Activated CD4-positive, alpha-beta T cell treated with anti-CD3 and anti-CD28 coated beads, Interleukin-10, Interleukin-2, amounts not matched to agents 100 ng/mL and 50 ng/mL, durations not matched to agents 16 hours and 8 hours (primary cell): ENCODE data around the gene FSTL4.
A peak's percentile ranks its signal among the peaks of the same experiment; 100 is the strongest.

Experiments used
- DNase-seq: peaks from one replicate; pipeline ENCODE4 v3.0.0-alpha.2; 2020

FSTL4 gene

GRCh38 chr5:133276171-133276570 lies 336.2 kb downstream of the FSTL4 start:
- DNase-seq, result no peak

GRCh38 chr5:133275631-133276030 lies 336.7 kb downstream of the FSTL4 start:
- DNase-seq, result no peak

- no peak for DNase-seq
Measured at GRCh38 chr5:133274597-133274935, 337.8 kb downstream of the FSTL4 start.

GRCh38 chr5:133273661-133274596 lies 338.4 kb downstream of the FSTL4 start:
- DNase-seq, result no peak

GRCh38 chr5:133272345-133272744 lies 340.0 kb downstream of the FSTL4 start:
- DNase-seq, result no peak

GRCh38 chr5:133271606-133272005 lies 340.7 kb downstream of the FSTL4 start:
- no peak for DNase-seq

GRCh38 chr5:133269691-133270090 lies 342.6 kb downstream of the FSTL4 start:
- no peak for DNase-seq

- DNase-seq, result no peak
Measured at GRCh38 chr5:133267601-133268000, 344.7 kb downstream of the FSTL4 start.

- no peak for DNase-seq
Measured at GRCh38 chr5:133266966-133267365, 345.4 kb downstream of the FSTL4 start.

- no peak for DNase-seq
Measured at GRCh38 chr5:133266527-133266878, 345.8 kb downstream of the FSTL4 start.

- DNase-seq, result no peak
Measured at GRCh38 chr5:133265720-133266526, 346.4 kb downstream of the FSTL4 start.

- DNase-seq, result no peak
Measured at GRCh38 chr5:133265257-133265656, 347.1 kb downstream of the FSTL4 start.

- DNase-seq, result no peak
Measured at GRCh38 chr5:133262690-133263089, 349.7 kb downstream of the FSTL4 start.

GRCh38 chr5:133261993-133262392 lies 350.3 kb downstream of the FSTL4 start:
- DNase-seq, result no peak

- no peak for DNase-seq
Measured at GRCh38 chr5:133260715-133261114, 351.6 kb downstream of the FSTL4 start.

GRCh38 chr5:133259199-133259997 lies 352.9 kb downstream of the FSTL4 start:
- peak; percentile 18 for DNase-seq

GRCh38 chr5:133257977-133258376 lies 354.4 kb downstream of the FSTL4 start:
- peak; percentile 42 for DNase-seq

- no peak for DNase-seq
Measured at GRCh38 chr5:133256276-133256675, 356.1 kb downstream of the FSTL4 start.

GRCh38 chr5:133254803-133255202 lies 357.5 kb downstream of the FSTL4 start:
- no peak for DNase-seq

- DNase-seq, result no peak
Measured at GRCh38 chr5:133253671-133254070, 358.7 kb downstream of the FSTL4 start.

GRCh38 chr5:133253070-133253469 lies 359.3 kb downstream of the FSTL4 start:
- DNase-seq, result no peak

- no peak for DNase-seq
Measured at GRCh38 chr5:133252133-133252480, 360.2 kb downstream of the FSTL4 start.
